Osteocyte (in vitro differentiated cells): ENCODE data around the gene ROGDI. TPM values are rescaled to one million over a fixed set of nuclear protein-coding genes. Genes with fewer than 3 reads are reported as not detected.

ENCODE experiments used
- DNase-seq: peaks from one replicate; pipeline ENCODE4 v3.0.0; 2021; ENCODE audit warnings: mixed read lengths; ENCODE audit not compliant: unreplicated experiment; ENCODE audit errors: extremely low spot score
- H3K27ac Mint-ChIP-seq: one replicate; pipeline ENCODE4 v1.8.0; 2021; ENCODE audit warnings: mild to moderate bottlenecking, mixed read lengths; ENCODE audit not compliant: unreplicated experiment
- H3K27me3 Mint-ChIP-seq: one replicate; pipeline ENCODE4 v1.8.0; 2021; ENCODE audit warnings: mixed read lengths; ENCODE audit not compliant: unreplicated experiment
- H3K36me3 Mint-ChIP-seq: one replicate; pipeline ENCODE4 v1.8.0; 2021; ENCODE audit warnings: mixed read lengths; ENCODE audit not compliant: unreplicated experiment
- H3K4me1 Mint-ChIP-seq: one replicate; pipeline ENCODE4 v1.8.0; 2021; ENCODE audit warnings: mixed read lengths; ENCODE audit not compliant: unreplicated experiment
- H3K4me3 Mint-ChIP-seq: one replicate; pipeline ENCODE4 v1.8.0; 2021; ENCODE audit warnings: mild to moderate bottlenecking, moderate library complexity, mixed read lengths; ENCODE audit not compliant: unreplicated experiment
- H3K9me3 Mint-ChIP-seq: one replicate; pipeline ENCODE4 v1.8.0; 2021; ENCODE audit warnings: mixed read lengths; ENCODE audit not compliant: unreplicated experiment
- CTCF ChIP-seq: fragments of 200-600 bp; sonication (generic); IDR thresholded peaks from 2 replicates; pipeline ENCODE4 v1.5.0; 2021; ENCODE audit warnings: antibody characterized with exemption, mild to moderate bottlenecking, moderate library complexity
- total RNA-seq: library from RNA; stranded (reverse); gene quantifications from 2 replicates; pipeline ENCODE4 v1.2.1, GENCODE V29; 2021

ROGDI gene
- total RNA-seq, 1 donor from 2014 or later = 16.1 TPM

- no peak for DNase-seq
- Mint-ChIP-seq H3K36me3 (peaks cover 18% of the 10 kb centered on the region), H3K4me3 (peak overlapping the region; percentile 86), H3K27me3 (no peaks in the 10 kb centered on the region), H3K9me3 (no peaks in the 10 kb centered on the region), H3K27ac (peak overlapping the region; percentile 85), H3K4me1 (peaks cover 47% of the 10 kb centered on the region)
- no peak for TF ChIP-seq CTCF
These were observed 44.1 kb upstream of the ROGDI start for GRCh38 chr16:4846503-4846900.

- no peaks in the 10 kb centered on the region for H3K27me3 Mint-ChIP-seq
- no peak overlapping the region for H3K27ac Mint-ChIP-seq
- H3K9me3 Mint-ChIP-seq = no peaks in the 10 kb centered on the region
- no peak for DNase-seq
- H3K4me1 Mint-ChIP-seq = peaks cover 7% of the 10 kb centered on the region
- TF ChIP-seq CTCF = no peak
- H3K36me3 Mint-ChIP-seq = peaks cover 45% of the 10 kb centered on the region
- H3K4me3 Mint-ChIP-seq = no peak overlapping the region
These were observed 38.6 kb upstream of the ROGDI start for GRCh38 chr16:4840984-4841383.

DNA sequence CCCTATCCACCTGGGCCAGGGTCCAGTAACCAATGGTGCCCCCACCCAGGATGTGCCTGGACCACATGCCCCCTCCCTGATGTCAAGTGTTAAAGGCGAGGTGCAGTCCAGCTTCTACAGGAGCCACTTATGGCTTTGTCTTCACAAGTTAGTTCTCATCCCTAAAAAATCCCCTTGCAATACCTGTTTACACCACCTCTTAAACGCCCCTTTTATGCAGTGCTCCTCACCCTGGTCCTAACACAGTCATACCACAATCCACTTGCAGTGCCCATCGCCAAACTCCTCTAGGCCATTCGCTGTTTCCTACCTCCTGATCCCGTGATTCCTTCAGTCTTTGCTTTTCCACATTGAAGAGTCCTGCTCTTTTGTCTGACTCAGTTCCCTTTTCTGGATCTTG, 37.5 kb upstream of the ROGDI start:
- H3K27ac Mint-ChIP-seq = no peak overlapping the region
- DNase-seq = no peak
- no peaks in the 10 kb centered on the region for H3K9me3 Mint-ChIP-seq
- H3K27me3 Mint-ChIP-seq = no peaks in the 10 kb centered on the region
- H3K4me1 Mint-ChIP-seq = no peaks in the 10 kb centered on the region
- no peak for TF ChIP-seq CTCF
- H3K36me3 Mint-ChIP-seq = peaks cover 41% of the 10 kb centered on the region
- H3K4me3 Mint-ChIP-seq = no peak overlapping the region

DNA sequence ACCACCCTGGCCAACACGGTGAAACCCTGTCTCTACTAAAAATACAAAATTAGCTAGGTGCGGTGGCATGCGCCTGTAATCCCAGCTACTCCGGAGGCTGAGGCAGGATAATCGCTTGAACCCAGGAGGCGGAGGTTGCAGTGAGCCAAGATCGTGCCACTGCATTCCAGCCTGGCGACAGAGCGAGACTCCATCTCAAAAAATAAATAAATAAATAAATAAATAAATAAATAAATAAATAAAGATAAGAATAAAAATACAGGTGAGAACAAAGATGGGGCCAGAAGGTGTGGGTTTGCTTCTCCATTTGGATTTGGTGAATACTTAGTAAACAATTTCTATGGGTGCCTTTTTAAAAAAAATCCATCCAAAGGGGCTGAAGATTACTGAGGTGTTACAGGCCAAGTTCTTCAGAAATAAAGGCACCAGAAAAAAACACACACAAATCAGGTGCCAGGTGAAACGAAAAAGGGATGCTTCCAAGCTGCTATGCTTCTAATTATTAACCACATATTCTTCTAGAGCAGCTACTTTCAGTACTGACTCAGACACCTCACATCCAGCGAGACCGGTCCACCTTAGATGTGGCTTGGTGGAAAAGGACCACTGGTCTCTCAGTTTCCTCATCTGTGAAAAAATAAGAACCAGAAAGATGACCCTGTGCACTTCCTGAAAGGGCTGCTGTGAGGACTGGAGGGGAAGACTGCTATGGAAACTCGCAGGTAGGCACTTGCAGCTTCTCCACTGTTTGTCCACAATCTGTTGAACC, 35.5 kb upstream of the ROGDI start:
- H3K4me1 Mint-ChIP-seq = no peaks in the 10 kb centered on the region
- no peak overlapping the region for H3K27ac Mint-ChIP-seq
- no peak for DNase-seq
- peaks cover 28% of the 10 kb centered on the region for H3K36me3 Mint-ChIP-seq
- no peaks in the 10 kb centered on the region for H3K27me3 Mint-ChIP-seq
- no peaks in the 10 kb centered on the region for H3K9me3 Mint-ChIP-seq
- TF ChIP-seq CTCF = no peak
- no peak overlapping the region for H3K4me3 Mint-ChIP-seq

DNA sequence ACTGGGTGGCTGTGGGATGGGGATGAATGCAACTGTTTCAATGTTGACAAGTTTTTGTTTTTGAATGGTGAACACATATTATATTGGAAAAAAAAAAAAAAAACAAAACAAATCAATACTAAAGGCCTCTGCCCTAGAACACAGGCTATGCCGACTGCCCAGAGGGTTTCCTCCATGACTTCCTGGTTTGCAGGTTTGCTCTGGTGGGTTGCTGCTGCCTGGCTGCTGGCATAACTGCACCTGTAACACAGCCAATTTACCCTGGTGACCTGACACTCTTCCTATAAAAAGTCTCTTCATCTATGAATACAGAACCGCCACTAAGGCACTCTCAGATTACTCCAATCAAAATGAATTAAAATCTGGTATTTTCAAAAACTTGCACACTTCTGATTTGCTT, 34.3 kb upstream of the ROGDI start:
- H3K4me3 Mint-ChIP-seq = no peak overlapping the region
- DNase-seq = no peak
- no peak for TF ChIP-seq CTCF
- H3K27ac Mint-ChIP-seq = no peak overlapping the region
- H3K36me3 Mint-ChIP-seq = peaks cover 39% of the 10 kb centered on the region
- H3K4me1 Mint-ChIP-seq = no peaks in the 10 kb centered on the region
- H3K27me3 Mint-ChIP-seq = no peaks in the 10 kb centered on the region
- no peaks in the 10 kb centered on the region for H3K9me3 Mint-ChIP-seq
